Ishikawa (cell line): ENCODE results near the gene CFAP97.

Source experiments
- CEBPB ChIP-seq: IDR thresholded peaks from 2 replicates; pipeline ENCODE4 v1.6.1; 2012
- CREB1 ChIP-seq: IDR thresholded peaks from 2 replicates; pipeline ENCODE4 v1.6.1; 2012; ENCODE audit warnings: low read depth
- EGR1 ChIP-seq: IDR thresholded peaks from 2 replicates; pipeline ENCODE4 v1.6.1; 2012
- EP300 ChIP-seq: IDR thresholded peaks from 2 replicates; pipeline ENCODE4 v1.6.1; 2012; ENCODE audit warnings: borderline replicate concordance
- NFIC ChIP-seq: IDR thresholded peaks from 2 replicates; pipeline ENCODE4 v1.6.1; 2012
- RAD21 ChIP-seq: IDR thresholded peaks from 2 replicates; pipeline ENCODE4 v1.6.1; 2012; ENCODE audit warnings: low read depth
- TAF1 ChIP-seq: IDR thresholded peaks from 2 replicates; pipeline ENCODE4 v1.6.1; 2012; ENCODE audit warnings: low read depth, mild to moderate bottlenecking
- TEAD4 ChIP-seq: IDR thresholded peaks from 2 replicates; pipeline ENCODE4 v1.6.1; 2012
- YY1 ChIP-seq: IDR thresholded peaks from 2 replicates; pipeline ENCODE4 v1.6.1; 2012; ENCODE audit warnings: low read depth
- ZBTB7A ChIP-seq: IDR thresholded peaks from 2 replicates; pipeline ENCODE4 v1.6.1; 2012; ENCODE audit warnings: low read depth
- TF ChIP-seq, protein P1 (sequence below): IDR thresholded peaks from 2 replicates; pipeline ENCODE4 v1.6.1; 2012; ENCODE audit warnings: low read depth, mild to moderate bottlenecking

GRCh38 chr4:185194924-185195888, 8.6 kb downstream of the CFAP97 start:
- TF ChIP-seq YY1 (no peak), ZBTB7A (no peak), EGR1 (no peak), RAD21 (no peak), NFIC (no peak), EP300 (no peak), TEAD4 (no peak), TAF1 (no peak), CREB1 (no peak), CEBPB (no peak)
- TF ChIP-seq, protein P1, sequence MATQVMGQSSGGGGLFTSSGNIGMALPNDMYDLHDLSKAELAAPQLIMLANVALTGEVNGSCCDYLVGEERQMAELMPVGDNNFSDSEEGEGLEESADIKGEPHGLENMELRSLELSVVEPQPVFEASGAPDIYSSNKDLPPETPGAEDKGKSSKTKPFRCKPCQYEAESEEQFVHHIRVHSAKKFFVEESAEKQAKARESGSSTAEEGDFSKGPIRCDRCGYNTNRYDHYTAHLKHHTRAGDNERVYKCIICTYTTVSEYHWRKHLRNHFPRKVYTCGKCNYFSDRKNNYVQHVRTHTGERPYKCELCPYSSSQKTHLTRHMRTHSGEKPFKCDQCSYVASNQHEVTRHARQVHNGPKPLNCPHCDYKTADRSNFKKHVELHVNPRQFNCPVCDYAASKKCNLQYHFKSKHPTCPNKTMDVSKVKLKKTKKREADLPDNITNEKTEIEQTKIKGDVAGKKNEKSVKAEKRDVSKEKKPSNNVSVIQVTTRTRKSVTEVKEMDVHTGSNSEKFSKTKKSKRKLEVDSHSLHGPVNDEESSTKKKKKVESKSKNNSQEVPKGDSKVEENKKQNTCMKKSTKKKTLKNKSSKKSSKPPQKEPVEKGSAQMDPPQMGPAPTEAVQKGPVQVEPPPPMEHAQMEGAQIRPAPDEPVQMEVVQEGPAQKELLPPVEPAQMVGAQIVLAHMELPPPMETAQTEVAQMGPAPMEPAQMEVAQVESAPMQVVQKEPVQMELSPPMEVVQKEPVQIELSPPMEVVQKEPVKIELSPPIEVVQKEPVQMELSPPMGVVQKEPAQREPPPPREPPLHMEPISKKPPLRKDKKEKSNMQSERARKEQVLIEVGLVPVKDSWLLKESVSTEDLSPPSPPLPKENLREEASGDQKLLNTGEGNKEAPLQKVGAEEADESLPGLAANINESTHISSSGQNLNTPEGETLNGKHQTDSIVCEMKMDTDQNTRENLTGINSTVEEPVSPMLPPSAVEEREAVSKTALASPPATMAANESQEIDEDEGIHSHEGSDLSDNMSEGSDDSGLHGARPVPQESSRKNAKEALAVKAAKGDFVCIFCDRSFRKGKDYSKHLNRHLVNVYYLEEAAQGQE = no peak
